ENCODE data around the gene LSAMP. TPM values are rescaled to one million over a fixed set of nuclear protein-coding genes. Genes with fewer than 3 reads are reported as not detected.

Gene LSAMP
- total RNA-seq, 1 donor from 2014 or later: 3.9 TPM

GRCh38 chr3:116176974-116177555 lies 268.2 kb downstream of the LSAMP start:
- no peak for DNase-seq (ENCODE audit: extremely low spot score in 2 of 2)
- Histone ChIP-seq H3K4me3 (no peak overlapping the region), H3K27me3 (no peaks in the 10 kb centered on the region), H3K9me3 (no peaks in the 10 kb centered on the region), H3K36me3 (no peaks in the 10 kb centered on the region), H3K27ac (no peak overlapping the region), H3K4me1 (no peaks in the 10 kb centered on the region)
- intact Hi-C loops (cut with DNase I): no loop called here
- TF ChIP-seq POLR2A (IDR thresholded peaks at IDR 0.05) (no peak), POLR2AphosphoS5 (IDR thresholded peaks at IDR 0.05; ENCODE audit: insufficient read depth in 1 of 2, low read depth in 1 of 2) (no peak)
- TF ChIP-seq, protein P1, sequence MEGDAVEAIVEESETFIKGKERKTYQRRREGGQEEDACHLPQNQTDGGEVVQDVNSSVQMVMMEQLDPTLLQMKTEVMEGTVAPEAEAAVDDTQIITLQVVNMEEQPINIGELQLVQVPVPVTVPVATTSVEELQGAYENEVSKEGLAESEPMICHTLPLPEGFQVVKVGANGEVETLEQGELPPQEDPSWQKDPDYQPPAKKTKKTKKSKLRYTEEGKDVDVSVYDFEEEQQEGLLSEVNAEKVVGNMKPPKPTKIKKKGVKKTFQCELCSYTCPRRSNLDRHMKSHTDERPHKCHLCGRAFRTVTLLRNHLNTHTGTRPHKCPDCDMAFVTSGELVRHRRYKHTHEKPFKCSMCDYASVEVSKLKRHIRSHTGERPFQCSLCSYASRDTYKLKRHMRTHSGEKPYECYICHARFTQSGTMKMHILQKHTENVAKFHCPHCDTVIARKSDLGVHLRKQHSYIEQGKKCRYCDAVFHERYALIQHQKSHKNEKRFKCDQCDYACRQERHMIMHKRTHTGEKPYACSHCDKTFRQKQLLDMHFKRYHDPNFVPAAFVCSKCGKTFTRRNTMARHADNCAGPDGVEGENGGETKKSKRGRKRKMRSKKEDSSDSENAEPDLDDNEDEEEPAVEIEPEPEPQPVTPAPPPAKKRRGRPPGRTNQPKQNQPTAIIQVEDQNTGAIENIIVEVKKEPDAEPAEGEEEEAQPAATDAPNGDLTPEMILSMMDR (IDR thresholded peaks at IDR 0.05): no peak

- Histone ChIP-seq H3K27me3 (no peaks in the 10 kb centered on the region), H3K27ac (no peak overlapping the region), H3K9me3 (no peaks in the 10 kb centered on the region), H3K36me3 (no peaks in the 10 kb centered on the region), H3K4me1 (no peaks in the 10 kb centered on the region), H3K4me3 (no peak overlapping the region)
- DNase-seq (ENCODE audit: extremely low spot score in 2 of 2): no peak
- TF ChIP-seq, protein P1 (IDR thresholded peaks at IDR 0.05): no peak
- TF ChIP-seq POLR2A (IDR thresholded peaks at IDR 0.05) (no peak), POLR2AphosphoS5 (IDR thresholded peaks at IDR 0.05; ENCODE audit: insufficient read depth in 1 of 2, low read depth in 1 of 2) (no peak)
- intact Hi-C loops (cut with DNase I): no loop called here
These were observed 279.2 kb downstream of the LSAMP start for GRCh38 chr3:116166121-116166520.

GRCh38 chr3:116165641-116166040 lies 279.6 kb downstream of the LSAMP start:
- H3K27me3 ChIP-seq: no peaks in the 10 kb centered on the region
- no peaks in the 10 kb centered on the region for H3K9me3 ChIP-seq
- intact Hi-C loops (cut with DNase I): no loop called here
- no peak for DNase-seq (ENCODE audit: extremely low spot score in 2 of 2)
- H3K27ac ChIP-seq: no peak overlapping the region
- no peaks in the 10 kb centered on the region for H3K36me3 ChIP-seq
- no peaks in the 10 kb centered on the region for H3K4me1 ChIP-seq
- H3K4me3 ChIP-seq: no peak overlapping the region
- TF ChIP-seq POLR2A (IDR thresholded peaks at IDR 0.05) (no peak), POLR2AphosphoS5 (IDR thresholded peaks at IDR 0.05; ENCODE audit: insufficient read depth in 1 of 2, low read depth in 1 of 2) (no peak)
- TF ChIP-seq, protein P1 (IDR thresholded peaks at IDR 0.05): no peak

DNA sequence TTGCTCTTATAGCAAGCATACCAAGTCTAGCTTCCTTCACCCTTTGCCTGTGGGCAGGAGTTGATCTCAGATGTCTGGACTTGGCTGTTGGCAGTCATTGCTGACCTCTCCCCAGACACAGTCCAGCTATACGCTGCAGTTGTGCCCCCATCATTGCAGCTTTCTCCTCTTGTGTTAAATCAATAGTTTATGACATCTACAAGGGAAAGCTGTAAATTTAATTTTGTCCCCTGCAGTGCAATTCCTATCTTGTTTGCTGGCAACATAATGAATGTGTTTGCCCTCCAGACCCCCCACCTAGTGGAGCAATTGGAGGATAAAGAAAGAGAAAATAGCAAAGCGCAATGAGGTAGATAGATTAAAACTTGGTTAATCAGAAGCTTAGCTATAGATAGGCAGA lies 280.2 kb downstream of the LSAMP start:
- Histone ChIP-seq H3K9me3 (no peaks in the 10 kb centered on the region), H3K4me3 (no peak overlapping the region), H3K36me3 (no peaks in the 10 kb centered on the region), H3K27ac (no peak overlapping the region), H3K4me1 (no peaks in the 10 kb centered on the region), H3K27me3 (no peaks in the 10 kb centered on the region)
- DNase-seq (ENCODE audit: extremely low spot score in 2 of 2): no peak
- TF ChIP-seq, protein P1 (IDR thresholded peaks at IDR 0.05): no peak
- TF ChIP-seq POLR2A (IDR thresholded peaks at IDR 0.05): no peak
- no peak for TF ChIP-seq POLR2AphosphoS5 (IDR thresholded peaks at IDR 0.05; ENCODE audit: insufficient read depth in 1 of 2, low read depth in 1 of 2)
- intact Hi-C loops (cut with DNase I): no loop called here

GRCh38 chr3:116164039-116164438 lies 281.2 kb downstream of the LSAMP start:
- intact Hi-C loops (cut with DNase I): no loop called here
- no peak for DNase-seq (ENCODE audit: extremely low spot score in 2 of 2)
- H3K36me3 ChIP-seq: no peaks in the 10 kb centered on the region
- H3K4me3 ChIP-seq: no peak overlapping the region
- H3K27me3 ChIP-seq: no peaks in the 10 kb centered on the region
- no peak overlapping the region for H3K27ac ChIP-seq
- no peak for TF ChIP-seq POLR2AphosphoS5 (IDR thresholded peaks at IDR 0.05; ENCODE audit: insufficient read depth in 1 of 2, low read depth in 1 of 2)
- TF ChIP-seq, protein P1 (IDR thresholded peaks at IDR 0.05): no peak
- no peak for TF ChIP-seq POLR2A (IDR thresholded peaks at IDR 0.05)
- no peaks in the 10 kb centered on the region for H3K9me3 ChIP-seq
- no peaks in the 10 kb centered on the region for H3K4me1 ChIP-seq
